ENCODE measurements around the gene C11orf52. TPM values are rescaled to one million over a fixed set of nuclear protein-coding genes. Genes with fewer than 3 reads are reported as not detected.
"Not testable (repeated sequence)": the region's sequence is repeated elsewhere in the genome, so short reads cannot be mapped to it uniquely, and the experiment has no call there.

Gene C11orf52
- total RNA-seq, 4 donors from 2014 or later: 7.5 to 10.4 (median 9.7) TPM

DNA sequence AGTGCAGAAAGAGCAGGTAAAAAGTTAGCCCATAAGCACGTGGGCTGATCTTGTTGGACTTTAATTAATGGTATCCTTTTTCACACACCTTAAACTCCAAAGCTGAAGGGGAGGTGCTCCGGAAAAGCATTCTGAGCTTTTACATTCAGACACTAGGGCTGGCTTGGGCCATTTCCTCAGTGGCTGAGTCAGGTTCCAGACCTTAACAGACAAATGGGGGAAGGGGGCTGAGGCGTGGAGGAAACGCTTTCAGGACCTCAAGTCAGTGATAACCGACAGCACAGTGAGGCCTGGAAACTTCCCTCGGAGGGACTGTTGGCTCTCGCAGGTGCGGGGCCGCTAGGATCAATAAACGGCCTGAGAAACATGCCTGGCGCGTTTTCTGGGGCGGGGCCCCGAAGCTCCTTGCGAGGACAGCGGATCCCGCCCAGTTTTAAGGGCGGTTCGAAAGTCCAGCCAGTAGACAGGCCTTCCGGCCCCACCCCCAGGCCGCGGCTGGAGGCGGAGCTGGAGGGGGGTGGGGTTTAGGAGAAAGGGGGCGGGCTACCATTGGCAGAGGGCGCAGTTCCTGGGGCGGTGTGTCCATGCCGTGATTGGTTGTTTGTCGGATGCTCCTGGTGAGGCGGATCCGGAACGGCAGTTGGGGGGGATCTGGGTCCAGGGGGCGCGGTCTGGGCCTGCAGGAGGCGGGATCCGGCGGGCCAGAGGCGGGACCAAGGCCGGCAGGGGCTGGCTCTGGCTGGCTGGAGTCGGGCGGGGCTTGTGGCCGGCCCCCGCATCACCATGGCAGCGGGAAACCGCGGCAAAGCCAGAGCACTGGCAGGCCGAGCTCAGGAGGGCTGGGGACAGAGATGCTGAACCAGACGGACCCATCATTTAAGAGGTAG lies 8.0 kb downstream of the C11orf52 start:
- peak overlapping the region; percentile 83 for H3K27ac ChIP-seq
- no peaks in the 10 kb centered on the region for H3K36me3 ChIP-seq
- H3K4me3 ChIP-seq: peak overlapping the region; percentile 47
- no peaks in the 10 kb centered on the region for H3K9me3 ChIP-seq
- 2% methylated on average over 29 of the region's 47 CpGs for WGBS
- peak; percentile 96 to 98 for DNase-seq (ENCODE audit: low spot score in 2 of 2)
- TF ChIP-seq POLR2A (IDR thresholded peaks at IDR 0.05) (no peak), POLR2AphosphoS5 (IDR thresholded peaks at IDR 0.05) (peak; percentile 22 to 40 (median 34)), EP300 (IDR thresholded peaks at IDR 0.05) (no peak)
- TF ChIP-seq, protein P1, sequence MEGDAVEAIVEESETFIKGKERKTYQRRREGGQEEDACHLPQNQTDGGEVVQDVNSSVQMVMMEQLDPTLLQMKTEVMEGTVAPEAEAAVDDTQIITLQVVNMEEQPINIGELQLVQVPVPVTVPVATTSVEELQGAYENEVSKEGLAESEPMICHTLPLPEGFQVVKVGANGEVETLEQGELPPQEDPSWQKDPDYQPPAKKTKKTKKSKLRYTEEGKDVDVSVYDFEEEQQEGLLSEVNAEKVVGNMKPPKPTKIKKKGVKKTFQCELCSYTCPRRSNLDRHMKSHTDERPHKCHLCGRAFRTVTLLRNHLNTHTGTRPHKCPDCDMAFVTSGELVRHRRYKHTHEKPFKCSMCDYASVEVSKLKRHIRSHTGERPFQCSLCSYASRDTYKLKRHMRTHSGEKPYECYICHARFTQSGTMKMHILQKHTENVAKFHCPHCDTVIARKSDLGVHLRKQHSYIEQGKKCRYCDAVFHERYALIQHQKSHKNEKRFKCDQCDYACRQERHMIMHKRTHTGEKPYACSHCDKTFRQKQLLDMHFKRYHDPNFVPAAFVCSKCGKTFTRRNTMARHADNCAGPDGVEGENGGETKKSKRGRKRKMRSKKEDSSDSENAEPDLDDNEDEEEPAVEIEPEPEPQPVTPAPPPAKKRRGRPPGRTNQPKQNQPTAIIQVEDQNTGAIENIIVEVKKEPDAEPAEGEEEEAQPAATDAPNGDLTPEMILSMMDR (IDR thresholded peaks at IDR 0.05): no peak
- no peaks in the 10 kb centered on the region for H3K27me3 ChIP-seq
- H3K4me1 ChIP-seq: peaks cover 37% of the 10 kb centered on the region

- TF ChIP-seq POLR2A (IDR thresholded peaks at IDR 0.05) (no peak), POLR2AphosphoS5 (IDR thresholded peaks at IDR 0.05) (no peak), EP300 (IDR thresholded peaks at IDR 0.05) (no peak)
- TF ChIP-seq, protein P1 (IDR thresholded peaks at IDR 0.05): no peak
- no peak for DNase-seq (ENCODE audit: low spot score in 2 of 2)
- Histone ChIP-seq H3K4me3 (no peak overlapping the region), H3K4me1 (peaks cover 17% of the 10 kb centered on the region), H3K27me3 (no peaks in the 10 kb centered on the region), H3K27ac (no peak overlapping the region), H3K9me3 (no peaks in the 10 kb centered on the region), H3K36me3 (no peaks in the 10 kb centered on the region)
- WGBS: 60% methylated on average over 4 of the region's 4 CpGs
These were observed 11.8 kb downstream of the C11orf52 start for GRCh38 chr11:111930472-111930871.

DNA sequence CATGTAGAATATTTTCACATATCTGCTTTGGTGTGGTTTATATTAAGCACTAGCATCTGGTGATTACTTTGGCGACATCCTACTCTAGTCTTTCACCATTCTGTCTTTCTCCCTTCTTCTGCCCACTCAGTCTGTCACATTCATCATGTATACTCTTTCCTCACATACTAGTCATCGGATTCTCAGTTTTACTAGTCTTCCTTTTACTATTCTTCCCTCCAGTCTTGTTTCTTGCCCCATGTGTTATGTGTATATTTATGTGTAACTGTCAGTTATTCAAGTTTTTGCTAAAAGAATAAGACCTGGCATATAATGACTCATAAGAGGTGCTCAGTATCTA lies 13.9 kb downstream of the C11orf52 start:
- H3K9me3 ChIP-seq: no peaks in the 10 kb centered on the region
- H3K4me1 ChIP-seq: peaks cover 23% of the 10 kb centered on the region
- H3K27ac ChIP-seq: no peak overlapping the region
- TF ChIP-seq, protein P1 (IDR thresholded peaks at IDR 0.05): no peak
- TF ChIP-seq POLR2AphosphoS5 (IDR thresholded peaks at IDR 0.05) (no peak), POLR2A (IDR thresholded peaks at IDR 0.05) (no peak), EP300 (IDR thresholded peaks at IDR 0.05) (no peak)
- no peak overlapping the region for H3K4me3 ChIP-seq
- H3K27me3 ChIP-seq: no peaks in the 10 kb centered on the region
- no peak for DNase-seq (ENCODE audit: low spot score in 2 of 2)
- H3K36me3 ChIP-seq: no peaks in the 10 kb centered on the region
- 54% methylated on average over 2 of the region's 2 CpGs for WGBS

GRCh38 chr11:111933176-111933575 lies 14.5 kb downstream of the C11orf52 start:
- not testable (repeated sequence) for H3K4me3 ChIP-seq; H3K27me3 ChIP-seq; DNase-seq (ENCODE audit: low spot score in 2 of 2); H3K9me3 ChIP-seq; H3K36me3 ChIP-seq; H3K27ac ChIP-seq
- WGBS: 94% methylated on average over 14 of the region's 14 CpGs
- H3K4me1 ChIP-seq: peaks cover 28% of the 10 kb centered on the region

GRCh38 chr11:111933872-111934271 lies 15.2 kb downstream of the C11orf52 start:
- Histone ChIP-seq H3K27ac (no peak overlapping the region), H3K27me3 (no peaks in the 10 kb centered on the region), H3K4me1 (peaks cover 35% of the 10 kb centered on the region), H3K36me3 (no peaks in the 10 kb centered on the region), H3K4me3 (no peak overlapping the region), H3K9me3 (no peaks in the 10 kb centered on the region)
- WGBS: 79% methylated on average over 1 of the region's 1 CpG
- DNase-seq (ENCODE audit: low spot score in 2 of 2): no peak
- TF ChIP-seq, protein P1 (IDR thresholded peaks at IDR 0.05): no peak
- TF ChIP-seq POLR2AphosphoS5 (IDR thresholded peaks at IDR 0.05): no peak
- no peak for TF ChIP-seq POLR2A (IDR thresholded peaks at IDR 0.05)
- no peak for TF ChIP-seq EP300 (IDR thresholded peaks at IDR 0.05)

Data from suprapubic skin (tissue), 4 donors.